Kidney epithelial cell (primary cell): ENCODE results near the gene NBPF15. TPM values are rescaled to one million over a fixed set of nuclear protein-coding genes. Genes with fewer than 3 reads are reported as not detected.
"Not testable (repeated sequence)": the region's sequence is repeated elsewhere in the genome, so short reads cannot be mapped to it uniquely, and the experiment has no call there.

Experiments
- DNase-seq: peaks from one replicate; pipeline ENCODE4 v3.0.0-alpha.2; 2010; ENCODE audit warnings: low read depth
- H3K27me3 ChIP-seq: 2 replicates; pipeline ENCODE4 v1.6.0; 2011; ENCODE audit warnings: low read length; ENCODE audit not compliant: control insufficient read depth, insufficient read depth
- H3K36me3 ChIP-seq: 2 replicates; pipeline ENCODE4 v1.5.1; 2011; ENCODE audit warnings: low read length; ENCODE audit not compliant: control insufficient read depth, insufficient read depth
- H3K4me3 ChIP-seq: 2 replicates; pipeline ENCODE4 v1.5.1; 2011; ENCODE audit warnings: low read depth, mild to moderate bottlenecking, control low read depth, low read length
- total RNA-seq: library from RNA; depleted of rRNA; stranded (reverse); fragments of >200 nt; gene quantifications from 2 replicates; pipeline ENCODE4 v1.2.3, GENCODE V29; 2015

NBPF15 gene
- total RNA-seq, 1 donor from 2014 or later, result 33.8 TPM

- not testable (repeated sequence) for H3K36me3 ChIP-seq, H3K27me3 ChIP-seq
- peak; percentile 95 for DNase-seq
- peak overlapping the region; percentile 7 for H3K4me3 ChIP-seq
These were observed 48.7 kb downstream of the NBPF15 start for GRCh38 chr1:144412491-144413403.

GRCh38 chr1:144412068-144412471 is 49.4 kb downstream of the NBPF15 start:
- not testable (repeated sequence) for H3K27me3 ChIP-seq, DNase-seq, H3K36me3 ChIP-seq, H3K4me3 ChIP-seq

- not testable (repeated sequence) for DNase-seq, H3K36me3 ChIP-seq, H3K27me3 ChIP-seq, H3K4me3 ChIP-seq
These were observed 58.7 kb downstream of the NBPF15 start for GRCh38 chr1:144402807-144403206.

- DNase-seq, H3K27me3 ChIP-seq, H3K4me3 ChIP-seq, H3K36me3 ChIP-seq: not testable (repeated sequence)
These were observed 89.8 kb downstream of the NBPF15 start for GRCh38 chr1:144371651-144372050.

Other genes with a start within 250 kb of the NBPF15 start
- not detected in 2 replicates for gene PPIAL4E, start 88.0 kb downstream of the NBPF15 start, total RNA-seq
- not detected in 2 replicates for gene PPIAL4F, start 131.2 kb upstream of the NBPF15 start, total RNA-seq